H9 (cell line): ENCODE measurements around the gene MTG2. TPM values are rescaled to one million over a fixed set of nuclear protein-coding genes. Genes with fewer than 3 reads are reported as not detected.

ENCODE experiments used
- DNase-seq: peaks from one replicate; pipeline ENCODE4 v3.0.0-alpha.2; 2017
- H2AFZ ChIP-seq: one replicate; pipeline ENCODE4 v1.6.1; 2013; ENCODE audit warnings: mild to moderate bottlenecking, low read length, control low read depth, moderate library complexity
- H2AK5ac ChIP-seq: 2 replicates; pipeline ENCODE4 v1.6.1; 2013; ENCODE audit warnings: low read length, control low read depth, mixed read lengths; ENCODE audit not compliant: insufficient read length
- H2BK120ac ChIP-seq: one replicate; pipeline ENCODE4 v1.6.1; 2013; ENCODE audit warnings: low read depth, mild to moderate bottlenecking, low read length, control low read depth, inconsistent platforms; ENCODE audit not compliant: poor library complexity, severe bottlenecking
- H2BK12ac ChIP-seq: 2 replicates; pipeline ENCODE4 v1.6.1; 2013; ENCODE audit warnings: low read length, control low read depth, mixed read lengths, low read depth; ENCODE audit not compliant: insufficient read length
- H2BK15ac ChIP-seq: 2 replicates; pipeline ENCODE4 v1.6.1; 2013; ENCODE audit warnings: low read depth, low read length, control low read depth
- H2BK20ac ChIP-seq: one replicate; pipeline ENCODE4 v1.6.1; 2013; ENCODE audit warnings: low read depth, mild to moderate bottlenecking, low read length, control low read depth, inconsistent platforms; ENCODE audit not compliant: poor library complexity, severe bottlenecking
- H2BK5ac ChIP-seq: 2 replicates; pipeline ENCODE4 v1.6.1; 2013; ENCODE audit warnings: low read length, control low read depth, mixed read lengths; ENCODE audit not compliant: insufficient read length
- H3K14ac ChIP-seq: 2 replicates; pipeline ENCODE4 v1.6.1; 2013; ENCODE audit warnings: low read length, control low read depth; ENCODE audit not compliant: insufficient read depth
- H3K18ac ChIP-seq: 2 replicates; pipeline ENCODE4 v1.6.1; 2013; ENCODE audit warnings: low read depth, mild to moderate bottlenecking, mixed read lengths, low read length, control low read depth; ENCODE audit not compliant: insufficient read length
- H3K23ac ChIP-seq: 2 replicates; pipeline ENCODE4 v1.6.1; 2013; ENCODE audit warnings: low read length, control low read depth, mixed read lengths, low read depth; ENCODE audit not compliant: insufficient read length
- H3K23me2 ChIP-seq: 2 replicates; pipeline ENCODE4 v1.6.1; 2013; ENCODE audit warnings: low read depth, mild to moderate bottlenecking, mixed read lengths, low read length, control low read depth; ENCODE audit not compliant: insufficient read length, poor library complexity, severe bottlenecking
- H3K27ac ChIP-seq: 2 replicates; pipeline ENCODE4 v1.5.1; 2013; ENCODE audit warnings: low read length, control low read depth, mixed read lengths, low read depth; ENCODE audit not compliant: insufficient read length
- H3K27me3 ChIP-seq: 2 replicates; pipeline ENCODE4 v1.6.1; 2013; ENCODE audit warnings: low read length, control low read depth, inconsistent platforms; ENCODE audit not compliant: insufficient read depth
- H3K4ac ChIP-seq: 2 replicates; pipeline ENCODE4 v1.6.1; 2013; ENCODE audit warnings: low read depth, mild to moderate bottlenecking, control low read depth, inconsistent platforms, low read length, moderate library complexity
- H3K4me1 ChIP-seq: 2 replicates; pipeline ENCODE4 v1.6.1; 2013; ENCODE audit warnings: low read length, control low read depth, inconsistent platforms; ENCODE audit not compliant: insufficient read depth
- H3K4me2 ChIP-seq: 2 replicates; pipeline ENCODE4 v1.6.1; 2013; ENCODE audit warnings: low read length, control low read depth, mixed read lengths; ENCODE audit not compliant: insufficient read length, insufficient read depth
- H3K56ac ChIP-seq: 2 replicates; pipeline ENCODE4 v1.6.1; 2013; ENCODE audit warnings: low read depth, mild to moderate bottlenecking, mixed read lengths, low read length, control low read depth; ENCODE audit not compliant: insufficient read length
- H3K79me1 ChIP-seq: 2 replicates; pipeline ENCODE4 v1.6.1; 2013; ENCODE audit warnings: low read depth, mild to moderate bottlenecking, moderate library complexity, low read length, control low read depth, inconsistent platforms; ENCODE audit not compliant: insufficient read depth, poor library complexity, severe bottlenecking
- H3K79me2 ChIP-seq: 2 replicates; pipeline ENCODE4 v1.6.1; 2013; ENCODE audit warnings: low read length, control low read depth, inconsistent platforms; ENCODE audit not compliant: insufficient read depth
- H3K9ac ChIP-seq: 2 replicates; pipeline ENCODE4 v1.6.1; 2013; ENCODE audit warnings: low read length, control low read depth, mixed read lengths; ENCODE audit not compliant: insufficient read length; ENCODE audit errors: extremely low read depth
- H3K9me3 ChIP-seq: one replicate; pipeline ENCODE4 v1.6.1; 2013; ENCODE audit warnings: low read depth, low read length, inconsistent platforms; ENCODE audit not compliant: control insufficient read depth
- H3T11ph ChIP-seq: one replicate; pipeline ENCODE4 v1.6.1; 2013; ENCODE audit warnings: mild to moderate bottlenecking, low read length, control low read depth, inconsistent platforms
- H4K20me1 ChIP-seq: one replicate; pipeline ENCODE4 v1.6.1; 2013; ENCODE audit not compliant: control insufficient read depth, insufficient read length, insufficient read depth
- H4K5ac ChIP-seq: 2 replicates; pipeline ENCODE4 v1.6.1; 2013; ENCODE audit warnings: low read depth, mild to moderate bottlenecking, mixed read lengths, low read length, control low read depth; ENCODE audit not compliant: insufficient read length
- H4K8ac ChIP-seq: replicated peaks from 2 replicates; pipeline ENCODE4 v1.6.1; 2013; ENCODE audit warnings: low read length, control low read depth, mixed read lengths, low read depth; ENCODE audit not compliant: insufficient read length
- H4K91ac ChIP-seq: 2 replicates; pipeline ENCODE4 v1.6.1; 2013; ENCODE audit warnings: low read depth, mild to moderate bottlenecking, moderate library complexity, mixed read lengths, low read length, control low read depth; ENCODE audit not compliant: insufficient read length
- H3K27ac Mint-ChIP-seq, 3 experiments: 2 replicates in 2 of 3; 3 replicates in 1 of 3; pipeline ENCODE4 v1.8.0; 2020 to 2021; ENCODE audit warnings: mixed read lengths in 3 of 3, mild to moderate bottlenecking in 1 of 3, moderate library complexity in 1 of 3
- H3K27me3 Mint-ChIP-seq: 2 replicates; pipeline ENCODE4 v1.8.0; 2021; ENCODE audit warnings: low read depth, mild to moderate bottlenecking, moderate library complexity, mixed read lengths
- H3K36me3 Mint-ChIP-seq, 3 experiments: 2 replicates in 2 of 3; 3 replicates in 1 of 3; pipeline ENCODE4 v1.8.0; 2020 to 2021; ENCODE audit warnings: low read depth in 3 of 3, mixed read lengths in 3 of 3; ENCODE audit not compliant: insufficient read depth in 1 of 3
- H3K4me1 Mint-ChIP-seq, 2 experiments: 2 replicates each; pipeline ENCODE4 v1.8.0; 2020; ENCODE audit warnings: mixed read lengths in 2 of 2
- H3K4me3 Mint-ChIP-seq, 2 experiments: 2 replicates in 1 of 2; 3 replicates in 1 of 2; pipeline ENCODE4 v1.8.0; 2020 to 2021; ENCODE audit warnings: mild to moderate bottlenecking in 2 of 2, mixed read lengths in 2 of 2, moderate library complexity in 1 of 2
- H3K9me3 Mint-ChIP-seq, 2 experiments: 2 replicates in 1 of 2; 3 replicates in 1 of 2; pipeline ENCODE4 v1.8.0; 2020; ENCODE audit warnings: mild to moderate bottlenecking in 2 of 2, mixed read lengths in 2 of 2, moderate library complexity in 1 of 2
- CTCF ChIP-seq: fragments of 200-600 bp; sonication (generic); conservative IDR thresholded peaks from 3 replicates; pipeline ENCODE4 v1.8.0; 2021; ENCODE audit warnings: antibody characterized with exemption, mild to moderate bottlenecking
- WGBS: extraction: QIAGEN DNeasy Blood & Tissue Kit; methylation state at CpG from one replicate; pipeline ENCODE4 v1.1.7; 2013; ENCODE audit warnings: missing lambda C conversion rate, low lambda C conversion rate, mixed read lengths; ENCODE audit not compliant: insufficient read length; ENCODE audit errors: extremely low coverage; 5-methylcytosine and 5-hydroxymethylcytosine counted together
- total RNA-seq: library from RNA; stranded (reverse); gene quantifications from 2 replicates; pipeline ENCODE4 v1.2.1, GENCODE V29; 2021

MTG2 gene
- total RNA-seq, 1 experiment from 2014 or later: 25.1 TPM

- Histone ChIP-seq H4K5ac (no peak overlapping the region), H3K4me2 (no peak overlapping the region), H2BK12ac (no peak overlapping the region), H3K79me1 (no peaks in the 10 kb centered on the region), H2AK5ac (no peak overlapping the region), H4K20me1 (no peaks in the 10 kb centered on the region), H3T11ph (no peak overlapping the region), H3K14ac (no peak overlapping the region; the same call in 1 of the 2 replicates), H2BK5ac (no peak overlapping the region), H3K23ac (no peak overlapping the region), H2BK15ac (no peak overlapping the region), H2AFZ (no peak overlapping the region), H3K23me2 (peaks cover 12% of the 10 kb centered on the region), H4K8ac (no peak overlapping the region), H3K18ac (no peak overlapping the region), H3K27ac (no peak overlapping the region), H3K9ac (no peak overlapping the region), H2BK120ac (no peak overlapping the region), H3K4me1 (no peaks in the 10 kb centered on the region), H3K27me3 (peaks cover 28% of the 10 kb centered on the region; the same call in 1 of the 2 replicates), H3K9me3 (no peaks in the 10 kb centered on the region), H3K79me2 (no peaks in the 10 kb centered on the region), H3K56ac (no peak overlapping the region), H4K91ac (no peak overlapping the region), H3K4ac (no peak overlapping the region), H2BK20ac (no peak overlapping the region)
- no CpG with 5 or more reads among the region's 26 CpGs for WGBS
- DNase-seq: no peak
- TF ChIP-seq CTCF: no peak
- no peaks in the 10 kb centered on the region for H3K9me3 Mint-ChIP-seq
- H3K4me3 Mint-ChIP-seq: no peak overlapping the region
- H3K36me3 Mint-ChIP-seq: no peaks in the 10 kb centered on the region
- H3K4me1 Mint-ChIP-seq: peaks cover 14 to 36% of the 10 kb centered on the region in 2 experiments
- H3K27ac Mint-ChIP-seq: no peak overlapping the region
- peaks cover 74% of the 10 kb centered on the region for H3K27me3 Mint-ChIP-seq
Measured at GRCh38 chr20:62216636-62217566, 34.1 kb downstream of the MTG2 start.
